HG02759 (cell line): ENCODE results near the gene BUD31.
"Not testable (repeated sequence)": the region's sequence is repeated elsewhere in the genome, so short reads cannot be mapped to it uniquely, and the experiment has no call there.

Experiments
- ATAC-seq: cut with Tn5 transposase; IDR thresholded peaks from one replicate; pipeline ENCODE4 v1.9.1; 2021; ENCODE audit warnings: mild to moderate bottlenecking, moderate library complexity; ENCODE audit not compliant: unreplicated experiment

The BUD31 gene

DNA sequence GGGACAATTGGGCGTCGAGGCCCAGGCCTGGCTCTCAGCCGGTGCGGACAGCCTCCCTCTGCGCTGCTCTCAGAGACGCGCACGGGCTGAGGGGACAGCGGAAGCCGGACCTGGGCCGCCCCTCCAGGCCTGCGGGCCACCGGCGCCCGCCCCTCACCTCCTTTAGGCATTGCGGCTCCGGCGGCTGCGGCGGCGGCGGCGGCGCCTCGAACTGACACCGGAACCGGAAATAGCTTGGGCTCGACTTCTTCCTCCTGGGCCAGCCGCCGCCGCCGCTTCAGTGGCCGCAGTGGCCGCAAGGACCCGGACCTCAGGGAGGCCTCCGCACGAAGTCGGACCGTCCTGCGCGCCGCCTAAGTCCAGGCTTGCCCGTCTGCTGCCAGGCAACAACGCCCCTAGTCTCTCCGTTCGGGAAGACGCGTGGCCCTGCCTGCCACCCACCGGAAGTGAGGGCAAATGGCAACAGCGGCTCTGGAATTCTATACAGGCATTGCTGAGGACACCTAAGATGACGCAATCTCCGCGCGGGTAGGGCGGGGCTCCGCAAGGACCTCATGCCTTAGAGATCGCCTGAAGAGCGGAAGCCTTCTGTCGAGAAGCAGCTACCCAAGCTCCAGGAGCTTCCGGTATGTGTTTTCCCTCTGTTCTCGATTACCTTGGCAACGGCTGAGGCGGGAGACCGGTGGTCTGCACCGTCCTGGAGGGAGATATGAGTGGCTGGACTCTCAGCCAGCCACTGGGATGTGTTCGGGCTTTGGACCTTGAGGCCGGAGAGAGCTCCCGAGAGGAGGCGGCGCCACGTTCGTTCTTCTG lies at the start of gene BUD31, which contains the start of gene PDAP1:
BUD31 (plus strand) TSS at position 591 of the 813 bp plus-strand sequence. CDS start 2,124 bp downstream, outside the sequence.
PDAP1 (minus strand) TSS at position 219 of the 813 bp plus-strand sequence; CDS start at position 170, 49 bp downstream.
- peak; percentile 79 for ATAC-seq

- ATAC-seq = no peak
Observed at GRCh38 chr7:99359465-99360154, 49.2 kb upstream of the BUD31 start.

GRCh38 chr7:99362801-99363200 lies 46.0 kb upstream of the BUD31 start:
- ATAC-seq = no peak

GRCh38 chr7:99363286-99363685 lies 45.5 kb upstream of the BUD31 start:
- ATAC-seq = no peak

GRCh38 chr7:99365318-99366141 lies 43.2 kb upstream of the BUD31 start:
- ATAC-seq = no peak

- no peak for ATAC-seq
Observed at GRCh38 chr7:99366646-99367045, 42.1 kb upstream of the BUD31 start.

GRCh38 chr7:99368750-99369389 lies 39.9 kb upstream of the BUD31 start:
- no peak for ATAC-seq

- ATAC-seq = no peak
Observed at GRCh38 chr7:99369767-99370391, 38.9 kb upstream of the BUD31 start.

- no peak for ATAC-seq
Observed at GRCh38 chr7:99371376-99371920, 37.3 kb upstream of the BUD31 start.

GRCh38 chr7:99372275-99373090 lies 36.3 kb upstream of the BUD31 start:
- no peak for ATAC-seq

DNA sequence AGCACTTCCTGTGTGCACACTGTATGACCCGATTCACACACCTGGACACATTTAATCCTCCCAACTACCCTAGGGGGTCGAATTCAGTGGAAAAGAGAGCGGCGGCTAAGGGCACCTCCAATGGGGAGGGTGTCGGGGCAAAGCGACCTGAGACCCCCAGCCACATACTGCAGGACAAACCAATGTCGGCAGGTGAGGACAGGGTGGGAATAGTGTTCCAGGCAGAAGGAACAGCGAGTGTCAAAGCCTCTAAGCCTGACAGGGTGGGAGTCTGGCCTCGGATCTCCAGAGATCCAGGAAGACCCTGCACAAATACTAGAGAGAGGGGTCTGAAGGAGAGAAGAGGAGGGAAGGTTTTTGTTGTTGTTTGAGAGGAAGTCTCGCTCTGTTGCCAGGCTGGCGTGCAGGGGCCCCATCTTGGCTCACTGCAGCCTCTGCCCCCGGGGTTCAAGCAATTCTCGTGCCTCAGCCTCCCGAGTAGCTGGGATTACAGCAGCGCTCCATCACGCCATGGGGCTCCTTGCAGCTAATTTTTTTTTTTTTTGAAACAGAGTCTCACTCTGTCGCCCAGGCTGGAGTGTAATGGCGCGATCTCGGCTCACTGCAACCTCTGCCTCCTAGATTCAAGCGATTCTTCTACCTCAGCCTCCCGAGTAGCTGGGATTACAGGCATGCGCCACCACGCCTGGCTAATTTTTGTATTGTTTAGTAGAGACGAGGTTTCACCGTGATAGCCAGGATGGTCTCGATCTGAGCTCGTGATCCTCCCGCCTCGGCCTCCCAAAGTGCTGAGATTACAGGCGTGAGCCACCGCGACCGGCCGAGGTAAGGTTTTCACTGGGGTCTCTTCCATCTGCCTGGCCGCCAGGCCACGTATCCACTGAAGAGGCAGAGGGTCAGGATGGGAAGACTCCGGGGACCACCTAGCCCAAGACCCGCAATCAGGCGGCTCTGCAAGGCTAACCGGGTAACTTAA lies 35.4 kb upstream of the BUD31 start:
- no peak for ATAC-seq

DNA sequence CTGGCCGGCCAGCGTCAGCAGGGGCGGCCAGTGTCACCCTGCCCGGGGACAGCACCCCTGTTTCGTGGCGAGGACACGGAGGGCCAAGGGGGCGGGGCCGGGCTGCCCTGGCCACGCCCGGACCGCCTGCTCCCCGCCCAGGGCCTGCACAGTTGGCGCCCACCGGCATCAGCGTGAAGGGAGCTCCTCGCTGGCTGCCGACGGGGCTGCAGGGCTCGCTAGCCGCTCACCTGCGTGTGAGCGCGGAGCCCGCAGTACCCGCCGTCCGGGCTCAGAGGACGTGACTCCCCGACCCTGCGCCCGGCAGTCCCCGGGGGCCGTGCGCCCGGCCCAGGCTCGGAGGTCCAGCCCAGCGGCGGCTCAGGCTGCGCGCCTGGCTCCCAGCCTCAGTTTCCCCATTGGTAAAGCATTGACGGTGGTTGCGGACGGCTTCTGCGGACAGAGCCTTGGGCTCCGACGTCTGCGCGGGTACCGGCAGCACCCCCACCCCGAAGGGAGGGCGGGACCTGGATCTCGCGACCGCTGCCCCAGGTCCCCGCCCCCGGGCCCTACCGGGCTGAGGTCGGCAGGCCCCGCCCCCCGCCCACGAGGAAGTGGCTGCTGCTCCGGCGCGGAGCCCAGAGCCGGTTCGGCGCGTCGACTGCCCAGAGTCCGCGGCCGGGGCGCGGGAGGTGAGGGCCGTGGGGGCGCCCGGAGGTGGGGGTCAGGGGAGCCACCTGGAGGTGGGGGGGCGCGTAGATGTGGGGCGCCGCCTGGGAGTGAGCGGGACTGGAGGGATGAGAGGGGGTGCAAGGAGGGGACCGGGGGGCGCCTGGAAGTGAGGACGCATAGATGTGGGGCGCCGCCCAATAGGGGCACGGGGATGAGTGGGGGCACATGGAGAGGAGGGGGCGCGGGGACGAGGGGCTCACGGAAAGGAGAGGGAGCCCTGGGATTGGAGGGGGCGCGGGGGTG lies 34.4 kb upstream of the BUD31 start, which contains the start of gene ARPC1B:
ARPC1B (plus strand) TSS at position 620 of the 954 bp plus-strand sequence. CDS start 10,985 bp downstream, outside the sequence.
- ATAC-seq = peak; percentile 64

DNA sequence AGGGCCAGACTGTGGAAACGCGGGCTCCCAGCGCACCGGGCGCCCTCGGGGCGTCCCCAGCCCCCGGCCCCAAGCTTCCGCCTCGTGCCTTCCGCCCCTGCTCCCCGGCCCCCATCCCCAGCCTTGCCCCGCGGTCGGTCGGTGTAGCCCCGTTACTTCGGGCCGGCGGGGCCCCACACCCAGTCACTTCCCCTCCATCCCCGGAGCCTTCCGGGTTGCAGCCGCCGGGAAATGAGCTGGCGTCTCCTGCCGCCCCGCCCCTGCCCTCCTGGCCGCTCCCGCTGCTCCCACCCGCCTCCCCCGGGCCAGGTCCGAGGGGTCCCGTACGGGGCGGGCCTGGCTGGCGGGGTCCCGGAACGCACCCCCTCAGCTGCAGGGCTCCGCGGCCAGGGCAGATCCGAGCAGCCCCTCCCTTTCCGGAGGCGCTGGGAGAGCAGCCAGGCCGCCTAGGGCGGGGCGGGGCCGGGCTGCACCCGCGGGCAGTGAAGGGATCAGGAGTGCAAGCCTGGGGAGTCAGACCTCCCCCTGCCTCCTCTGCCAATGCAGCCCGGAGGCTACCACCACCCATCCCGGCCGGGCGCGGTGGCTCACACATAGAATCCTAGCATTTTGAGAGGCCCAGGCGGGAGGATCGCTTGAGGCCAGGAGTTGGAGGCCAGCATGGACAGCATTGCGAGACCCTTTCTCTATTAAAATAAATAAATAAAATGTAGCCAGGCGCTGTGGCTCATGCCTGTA lies 33.5 kb upstream of the BUD31 start:
- peak; percentile 44 for ATAC-seq

DNA sequence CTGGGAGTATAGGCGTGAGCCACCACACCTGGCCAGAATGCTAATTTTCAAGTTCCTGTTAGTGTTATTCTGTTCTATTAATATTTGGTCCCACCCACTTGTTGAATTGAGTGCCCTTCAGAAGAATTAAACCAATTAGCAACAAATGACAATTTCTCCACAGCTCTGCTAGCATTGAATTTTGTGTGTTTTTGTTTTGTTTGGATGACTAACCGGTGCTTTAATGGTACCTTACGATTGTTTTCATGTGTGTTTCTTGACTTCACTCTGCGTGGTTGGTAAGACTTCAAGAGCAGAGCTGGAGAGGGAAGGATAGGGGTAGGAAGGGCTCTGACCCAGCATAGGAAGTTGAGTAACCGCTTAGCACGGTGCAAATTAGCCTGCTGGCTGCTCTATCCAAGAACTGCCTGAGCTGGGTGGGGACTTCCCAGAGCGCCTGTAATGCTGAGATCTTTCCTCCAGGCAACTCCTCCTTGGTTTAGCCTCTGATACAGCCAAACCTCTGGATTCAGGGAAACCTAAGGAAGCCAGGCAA lies 29.7 kb upstream of the BUD31 start:
- ATAC-seq = no peak

DNA sequence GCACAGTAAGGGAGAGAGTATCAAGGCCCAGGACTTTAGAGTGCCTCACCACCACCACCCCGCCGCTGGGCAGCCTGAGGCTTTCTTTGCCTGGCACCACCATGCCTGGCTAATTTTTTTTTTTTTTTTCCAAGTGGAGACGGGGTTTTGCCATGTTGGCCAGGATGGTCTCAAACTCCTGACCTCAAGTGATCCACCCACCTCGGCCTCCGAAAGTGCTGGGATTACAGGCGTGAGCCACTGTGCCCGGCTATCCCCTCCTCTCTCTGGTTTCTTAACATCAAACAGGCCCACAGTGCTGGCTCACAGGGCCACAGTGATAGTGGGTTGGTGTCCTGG lies 29.1 kb upstream of the BUD31 start:
- not testable (repeated sequence) for ATAC-seq
